RCC 7860 (cell line): ENCODE data around the gene CRELD1.
A peak's percentile ranks its signal among the peaks of the same experiment; 100 is the strongest.
"Not testable (repeated sequence)": the region's sequence is repeated elsewhere in the genome, so short reads cannot be mapped to it uniquely, and the experiment has no call there.

Source experiments
- DNase-seq: peaks from one replicate; pipeline ENCODE4 v3.0.0-alpha.2; 2015; ENCODE audit warnings: low spot score
- FAIRE-seq: peaks from 2 replicates; lab custom pipeline; 2012; peaks lifted over from hg19 to GRCh38; lab: Jason Lieb, UNC

CRELD1 gene

GRCh38 chr3:9932843-9933560 is 632 bp upstream of the CRELD1 start:
- no peak for FAIRE-seq
- DNase-seq, result peak; percentile 66

DNA sequence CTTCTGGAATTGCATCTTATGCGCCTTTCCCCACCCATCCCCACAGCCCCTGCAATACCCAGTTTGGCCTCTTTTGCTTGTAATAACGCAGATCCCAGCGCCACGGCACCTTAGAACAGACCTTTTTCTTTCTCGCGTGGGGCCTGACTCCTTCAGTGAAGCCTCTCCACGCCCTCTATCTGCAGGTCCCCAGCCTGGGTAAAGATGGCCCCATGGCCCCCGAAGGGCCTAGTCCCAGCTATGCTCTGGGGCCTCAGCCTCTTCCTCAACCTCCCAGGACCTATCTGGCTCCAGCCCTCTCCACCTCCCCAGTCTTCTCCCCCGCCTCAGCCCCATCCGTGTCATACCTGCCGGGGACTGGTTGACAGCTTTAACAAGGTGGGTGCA is 594 bp downstream of the CRELD1 start:
- no peak for FAIRE-seq

DNA sequence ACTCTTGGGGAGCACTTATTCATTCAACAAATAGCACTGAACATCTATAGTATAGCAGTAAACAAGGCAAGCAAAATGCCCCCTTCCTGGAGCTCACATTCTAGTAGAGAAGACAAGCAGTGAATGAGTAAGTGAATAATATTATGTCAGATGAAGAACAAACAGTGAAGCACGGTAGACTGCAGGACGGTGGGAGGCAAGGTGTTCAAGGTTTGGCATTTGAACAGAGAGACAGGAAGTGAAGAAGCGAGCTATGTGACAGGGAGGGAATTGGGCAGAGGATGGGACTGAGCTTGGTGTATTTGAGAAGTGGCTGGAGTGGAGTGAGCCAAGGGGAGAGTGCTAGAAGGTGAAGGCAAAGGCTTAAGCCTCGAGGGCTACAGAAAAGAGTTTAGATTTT is 1.4 kb downstream of the CRELD1 start:
- FAIRE-seq (no peak), DNase-seq (no peak)

More for the DNA sequence above, 594 bp downstream of the CRELD1 start:
- DNase-seq, result no peak

- no peak for FAIRE-seq
- DNase-seq, result no peak
Measured at GRCh38 chr3:9935966-9936510, 2.4 kb downstream of the CRELD1 start.

DNA sequence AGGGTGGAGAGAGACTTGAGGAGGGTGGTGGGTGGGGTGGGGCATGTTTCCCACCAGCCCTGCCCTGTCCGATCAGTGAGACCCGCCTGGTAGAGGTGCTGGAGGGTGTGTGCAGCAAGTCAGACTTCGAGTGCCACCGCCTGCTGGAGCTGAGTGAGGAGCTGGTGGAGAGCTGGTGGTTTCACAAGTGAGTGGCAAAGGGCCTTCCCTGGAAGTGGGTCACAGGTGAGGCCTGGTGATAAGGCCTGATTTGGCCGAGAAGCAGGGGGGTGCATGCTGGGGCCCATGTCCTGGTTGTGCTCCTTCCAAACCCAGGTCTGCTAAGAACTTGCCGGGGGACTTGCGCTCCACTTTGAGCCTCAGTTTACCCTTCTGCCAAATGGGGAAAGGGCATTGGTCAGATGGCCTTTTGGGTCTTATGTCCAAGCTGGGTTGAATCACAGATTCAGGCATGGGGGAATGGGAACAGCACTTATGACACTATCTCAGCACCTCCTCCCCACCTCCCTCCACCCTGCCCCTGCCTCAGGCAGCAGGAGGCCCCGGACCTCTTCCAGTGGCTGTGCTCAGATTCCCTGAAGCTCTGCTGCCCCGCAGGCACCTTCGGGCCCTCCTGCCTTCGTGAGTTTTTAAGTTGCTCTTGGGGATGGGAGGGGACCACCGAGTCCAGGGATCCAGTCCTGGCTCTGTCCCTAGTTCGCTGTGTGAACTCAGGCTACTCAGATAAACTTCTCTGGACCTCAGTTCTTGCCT is 4.0 kb downstream of the CRELD1 start:
- DNase-seq (no peak), FAIRE-seq (no peak)

DNA sequence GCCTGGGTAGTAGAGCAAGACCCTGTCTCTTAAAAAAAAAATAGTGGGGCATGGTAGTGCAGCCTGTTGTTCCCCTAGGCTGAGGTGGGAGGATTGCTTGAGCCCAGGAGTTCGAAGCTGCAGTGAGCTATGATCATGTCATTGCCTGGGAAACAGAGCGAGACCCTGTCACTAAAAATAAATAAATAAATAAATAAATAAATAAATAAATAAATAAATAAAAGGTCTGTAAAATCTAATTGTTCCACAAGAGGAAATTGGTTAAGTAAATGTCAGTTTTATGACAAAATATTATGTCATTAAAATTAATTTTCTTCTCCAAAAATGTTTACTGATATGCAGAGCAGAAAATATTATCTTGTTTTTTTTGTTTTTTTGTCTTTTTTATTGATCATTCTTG is 5.3 kb downstream of the CRELD1 start:
- FAIRE-seq (no peak), DNase-seq (no peak)

- not testable (repeated sequence) for DNase-seq, FAIRE-seq
Measured at GRCh38 chr3:9939906-9940305, 6.3 kb downstream of the CRELD1 start.

DNA sequence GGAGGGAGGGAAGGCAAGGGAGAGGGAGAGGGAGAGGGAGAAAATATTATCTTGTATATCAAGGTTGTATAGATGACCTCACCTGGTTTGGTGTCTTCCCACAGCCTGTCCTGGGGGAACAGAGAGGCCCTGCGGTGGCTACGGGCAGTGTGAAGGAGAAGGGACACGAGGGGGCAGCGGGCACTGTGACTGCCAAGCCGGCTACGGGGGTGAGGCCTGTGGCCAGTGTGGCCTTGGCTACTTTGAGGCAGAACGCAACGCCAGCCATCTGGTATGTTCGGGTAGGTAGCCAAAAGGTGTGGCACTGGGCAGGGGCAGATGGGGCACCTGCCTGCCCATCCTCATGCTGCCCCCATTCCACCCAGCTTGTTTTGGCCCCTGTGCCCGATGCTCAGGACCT is 7.1 kb downstream of the CRELD1 start:
- FAIRE-seq (no peak), DNase-seq (no peak)

- DNase-seq (no peak), FAIRE-seq (no peak)
Measured at GRCh38 chr3:9942164-9942563, 8.5 kb downstream of the CRELD1 start.

GRCh38 chr3:9942934-9943690 is 9.5 kb downstream of the CRELD1 start:
- FAIRE-seq, result no peak
- DNase-seq, result no peak

DNA sequence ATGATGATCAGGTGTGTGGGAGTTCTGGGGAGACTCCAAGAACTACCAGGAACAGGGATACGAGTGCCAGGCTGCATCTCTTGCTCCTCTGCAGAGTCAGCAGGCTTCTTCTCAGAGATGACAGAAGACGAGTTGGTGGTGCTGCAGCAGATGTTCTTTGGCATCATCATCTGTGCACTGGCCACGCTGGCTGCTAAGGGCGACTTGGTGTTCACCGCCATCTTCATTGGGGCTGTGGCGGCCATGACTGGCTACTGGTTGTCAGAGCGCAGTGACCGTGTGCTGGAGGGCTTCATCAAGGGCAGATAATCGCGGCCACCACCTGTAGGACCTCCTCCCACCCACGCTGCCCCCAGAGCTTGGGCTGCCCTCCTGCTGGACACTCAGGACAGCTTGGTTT is 10.6 kb downstream of the CRELD1 start:
- DNase-seq, result no peak
- no peak for FAIRE-seq

DNA sequence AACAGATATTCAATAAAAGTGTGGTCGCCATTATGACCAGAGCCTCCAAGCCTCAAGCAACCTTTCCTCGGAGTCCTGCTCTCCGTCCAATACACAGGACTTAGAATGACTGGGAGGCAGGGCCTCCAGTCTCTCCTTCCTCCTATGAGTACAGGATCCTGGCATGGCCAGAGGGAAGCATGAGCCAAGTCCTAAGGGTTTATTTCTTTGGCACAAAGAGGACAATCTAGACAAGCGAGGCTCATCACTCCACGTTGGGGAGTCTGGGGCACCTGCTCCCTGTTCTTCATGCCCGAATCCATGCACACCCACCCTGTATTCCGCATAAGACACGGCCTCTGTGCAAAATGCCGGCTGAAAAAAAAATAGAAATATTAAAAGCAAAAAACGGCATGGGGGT is 11.7 kb downstream of the CRELD1 start:
- DNase-seq (no peak), FAIRE-seq (no peak)

- peak; percentile 47 for DNase-seq
- FAIRE-seq, result no peak
Measured at GRCh38 chr3:9946112-9947024, 12.7 kb downstream of the CRELD1 start.

GRCh38 chr3:9947025-9947995 is 13.7 kb downstream of the CRELD1 start:
- FAIRE-seq (no peak), DNase-seq (peak; percentile 10)

DNA sequence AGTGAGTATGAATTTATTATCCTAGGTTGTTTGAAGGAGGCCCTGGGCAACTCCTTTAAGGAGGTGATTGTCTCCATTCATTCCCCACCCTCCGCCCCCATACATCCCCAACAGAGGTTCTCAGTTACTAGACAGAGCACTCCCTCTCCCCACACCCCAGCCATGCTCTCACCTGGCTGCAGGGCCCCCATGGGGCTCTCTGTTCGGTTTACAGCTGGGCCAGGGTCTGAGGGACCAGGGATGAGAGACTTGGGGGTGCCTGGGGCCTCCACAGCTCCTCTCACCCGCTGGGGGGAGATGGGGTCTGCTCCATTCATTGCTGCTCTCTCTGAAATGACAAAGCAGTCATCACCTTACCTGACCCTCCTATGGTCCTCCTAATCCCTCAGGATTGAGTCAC is 15.0 kb downstream of the CRELD1 start:
- no peak for FAIRE-seq

DNA sequence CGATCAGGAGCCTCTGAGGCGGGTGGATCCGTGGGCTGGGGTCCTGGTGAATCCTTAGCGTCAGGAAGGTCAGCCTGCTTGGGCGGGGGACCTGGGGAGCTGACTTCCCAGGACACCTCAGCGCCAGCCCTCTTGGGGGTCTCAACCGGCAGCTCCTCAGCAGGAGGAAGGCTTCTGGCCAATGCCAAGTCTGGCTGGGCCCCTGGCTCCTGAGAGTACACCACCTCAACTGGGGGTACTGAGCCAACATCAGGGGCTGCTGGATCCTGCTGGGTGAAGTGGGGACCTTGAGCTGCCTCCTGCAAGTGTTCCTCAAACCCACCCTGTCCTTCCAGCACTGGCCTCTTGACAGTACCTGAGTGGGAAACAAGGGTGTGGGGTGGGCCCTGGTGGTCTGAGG is 15.5 kb downstream of the CRELD1 start:
- no peak for FAIRE-seq
- no peak for DNase-seq

More for the DNA sequence above, 15.0 kb downstream of the CRELD1 start:
- DNase-seq, result no peak

GRCh38 chr3:9949626-9950025 is 16.0 kb downstream of the CRELD1 start:
- DNase-seq (no peak), FAIRE-seq (no peak)

DNA sequence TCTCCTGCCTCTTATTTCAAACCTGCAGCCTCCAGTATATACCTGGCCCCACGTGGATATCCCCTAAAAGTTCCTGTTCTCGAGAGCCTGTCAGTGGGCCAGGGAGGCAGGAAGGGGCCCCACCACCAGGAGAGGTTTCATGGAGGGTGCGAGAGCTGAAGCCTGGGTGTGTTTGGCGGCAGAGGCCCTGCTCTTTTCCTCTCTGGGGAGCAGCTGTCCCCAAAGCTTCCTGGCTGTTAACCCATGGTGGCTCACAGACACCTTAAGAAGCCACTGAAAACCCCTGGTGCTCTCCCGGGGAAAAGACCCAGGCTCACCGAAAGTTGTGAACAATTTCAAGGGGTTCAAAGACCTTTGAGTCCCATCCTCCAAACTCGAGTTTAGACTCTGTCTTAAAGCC is 17.5 kb downstream of the CRELD1 start:
- no peak for DNase-seq
- no peak for FAIRE-seq

- no peak for DNase-seq
- FAIRE-seq, result no peak
Measured at GRCh38 chr3:9951598-9951961, 17.9 kb downstream of the CRELD1 start.
